K562 (cell line): ENCODE data around the gene PPP4C. TPM values are rescaled to one million over a fixed set of nuclear protein-coding genes. Genes with fewer than 3 reads are reported as not detected.

Experiments
- HMG20B ChIP-seq: fragments of 250-450 bp; sonication (Bioruptor Pico); IDR thresholded peaks from 2 replicates; pipeline ENCODE4 v1.5.0; 2021; ENCODE audit warnings: mild to moderate bottlenecking
- HMGN3 ChIP-seq: IDR thresholded peaks from 2 replicates; pipeline ENCODE4 v1.6.1; 2011; ENCODE audit warnings: borderline replicate concordance, low read depth, mild to moderate bottlenecking, mixed read lengths, low read length; ENCODE audit not compliant: insufficient read length; ENCODE audit errors: extremely low read depth
- SIN3A ChIP-seq, 2 experiments: fragments of 150-350 bp in 1 of 2; IDR thresholded peaks; 2 replicates each; pipeline ENCODE4 v1.6.1; 2011 to 2016; ENCODE audit warnings: borderline replicate concordance in 2 of 2, low read depth in 2 of 2, low read length in 2 of 2, mild to moderate bottlenecking in 2 of 2, moderate library complexity in 2 of 2; ENCODE audit not compliant: control insufficient read depth in 1 of 2
- ZBTB17 ChIP-seq: fragments of 450-650 bp; formaldehyde crosslinking; IDR thresholded peaks from 2 replicates; pipeline ENCODE4 v1.4.0; 2020; ENCODE audit warnings: mild to moderate bottlenecking
- polyA plus RNA-seq, 8 experiments: library from polyadenylated mRNA; depleted of rRNA in 4 of 8; stranded (reverse) in 5 of 8; unstranded in 3 of 8; fragments of >200 nt; fragmentation: Nextera tagmentation in 2 of 8; fragmentation: Illumina TruSeq in 1 of 8; extraction: Ambion mirVana in 2 of 8; extraction: Trizol in 1 of 8; gene quantifications; 2 replicates each; pipeline versions ENCODE4 v1.2.1 to v1.2.3, GENCODE V29; 2011 to 2014; ENCODE audit warnings: inconsistent platforms in 1 of 8, missing spikeins in 1 of 8
- total RNA-seq, 7 experiments: library from RNA; depleted of rRNA in 6 of 7; stranded (reverse); fragments of >200 nt in 6 of 7; fragmentation: Illumina TruSeq in 2 of 7; extraction: Trizol in 2 of 7; gene quantifications; 2 replicates each; pipeline versions ENCODE4 v1.2.1 to v1.2.3, GENCODE V29; 2011 to 2021; ENCODE audit warnings: low replicate concordance in 1 of 7
- TF ChIP-seq, protein P1 (sequence below): fragments of 150-350 bp; IDR thresholded peaks from 2 replicates; pipeline ENCODE4 v1.6.1; 2014; ENCODE audit warnings: low read depth, mild to moderate bottlenecking, low read length, borderline replicate concordance

Gene PPP4C
- total and polyA plus RNA-seq, 9 of the 15 experiments (the other 6 are each of a cell fraction or from before 2014, with no cell fraction given) = 3.5 to 183 (median 131) TPM

DNA sequence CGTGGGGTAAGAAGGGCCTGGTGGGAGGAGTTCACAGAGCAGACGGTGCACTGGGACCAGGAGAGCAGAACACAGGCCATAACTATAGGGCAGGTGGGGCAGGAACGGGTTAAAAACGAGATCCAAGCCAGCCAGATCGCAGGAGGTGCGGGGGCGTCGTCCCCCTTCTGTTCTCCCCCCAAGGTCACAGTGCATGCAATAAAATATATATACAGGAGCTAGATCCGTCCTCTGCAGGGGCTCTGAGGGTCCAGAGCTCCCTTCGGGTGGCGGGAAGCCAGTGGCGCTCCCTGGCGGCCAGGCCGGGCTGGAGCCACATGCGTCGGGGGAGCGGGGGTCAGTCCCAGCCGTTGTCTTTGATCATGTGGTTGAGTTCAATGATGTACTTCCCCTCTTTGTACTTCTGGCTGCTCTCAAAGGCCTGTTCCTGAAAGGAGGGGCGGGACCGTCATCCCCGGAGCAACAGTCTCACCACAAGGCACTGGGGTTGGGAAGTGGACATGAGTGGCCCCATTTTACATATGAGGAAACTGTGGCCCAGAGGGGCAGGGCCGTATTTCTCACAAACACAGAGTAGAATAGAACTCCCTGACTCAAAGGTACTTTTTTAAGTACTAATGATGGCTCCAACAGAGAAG lies 16.7 kb downstream of the PPP4C start (continued):
- peak; percentile 80 for TF ChIP-seq ZBTB17 (CRISPR knock-in tag)
- TF ChIP-seq, protein P1, sequence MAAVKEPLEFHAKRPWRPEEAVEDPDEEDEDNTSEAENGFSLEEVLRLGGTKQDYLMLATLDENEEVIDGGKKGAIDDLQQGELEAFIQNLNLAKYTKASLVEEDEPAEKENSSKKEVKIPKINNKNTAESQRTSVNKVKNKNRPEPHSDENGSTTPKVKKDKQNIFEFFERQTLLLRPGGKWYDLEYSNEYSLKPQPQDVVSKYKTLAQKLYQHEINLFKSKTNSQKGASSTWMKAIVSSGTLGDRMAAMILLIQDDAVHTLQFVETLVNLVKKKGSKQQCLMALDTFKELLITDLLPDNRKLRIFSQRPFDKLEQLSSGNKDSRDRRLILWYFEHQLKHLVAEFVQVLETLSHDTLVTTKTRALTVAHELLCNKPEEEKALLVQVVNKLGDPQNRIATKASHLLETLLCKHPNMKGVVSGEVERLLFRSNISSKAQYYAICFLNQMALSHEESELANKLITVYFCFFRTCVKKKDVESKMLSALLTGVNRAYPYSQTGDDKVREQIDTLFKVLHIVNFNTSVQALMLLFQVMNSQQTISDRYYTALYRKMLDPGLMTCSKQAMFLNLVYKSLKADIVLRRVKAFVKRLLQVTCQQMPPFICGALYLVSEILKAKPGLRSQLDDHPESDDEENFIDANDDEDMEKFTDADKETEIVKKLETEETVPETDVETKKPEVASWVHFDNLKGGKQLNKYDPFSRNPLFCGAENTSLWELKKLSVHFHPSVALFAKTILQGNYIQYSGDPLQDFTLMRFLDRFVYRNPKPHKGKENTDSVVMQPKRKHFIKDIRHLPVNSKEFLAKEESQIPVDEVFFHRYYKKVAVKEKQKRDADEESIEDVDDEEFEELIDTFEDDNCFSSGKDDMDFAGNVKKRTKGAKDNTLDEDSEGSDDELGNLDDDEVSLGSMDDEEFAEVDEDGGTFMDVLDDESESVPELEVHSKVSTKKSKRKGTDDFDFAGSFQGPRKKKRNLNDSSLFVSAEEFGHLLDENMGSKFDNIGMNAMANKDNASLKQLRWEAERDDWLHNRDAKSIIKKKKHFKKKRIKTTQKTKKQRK = no peak
- no peak for TF ChIP-seq HMG20B (CRISPR knock-in tag)
- TF ChIP-seq HMGN3 = peak; percentile 69
- TF ChIP-seq SIN3A (IDR thresholded peaks at IDR 0.05; ENCODE audit: borderline replicate concordance in 2 of 2, control insufficient read depth in 1 of 2, low read depth in 2 of 2, low read length in 2 of 2) = no peak
